ENCODE results near the gene TRIOBP.

GRCh38 chr22:37715760-37716159, 18.9 kb downstream of the TRIOBP start:
- TF ChIP-seq CTCF (conservative IDR thresholded peaks at IDR 0.05): no peak
- TF ChIP-seq EZH2 (IDR thresholded peaks at IDR 0.05; ENCODE audit: low read depth): no peak

Data from PC-9 (cell line).